ENCODE data around the gene HOXC11. TPM values are rescaled to one million over a fixed set of nuclear protein-coding genes. Genes with fewer than 3 reads are reported as not detected.

Gene HOXC11
- total RNA-seq, 1 experiment from 2014 or later, result 2.2 TPM

- no TSS peak for BruUV-seq (replicated peaks)
- Histone ChIP-seq H3K9me3 (no peaks in the 10 kb centered on the region), H3K27me3 (replicated peaks; ENCODE audit: control insufficient read depth, insufficient read depth, low read length) (no peaks in the 10 kb centered on the region; the same call in 1 of the 2 replicates), H3K4me1 (peaks cover 11% of the 10 kb centered on the region), H3K4me3 (ENCODE audit: low read depth, low read length) (no peak overlapping the region), H3K36me3 (ENCODE audit: control insufficient read depth, insufficient read depth, low read length) (no peaks in the 10 kb centered on the region)
- intact Hi-C loops (cut with micrococcal nuclease; ENCODE audit: unreplicated experiment), result no loop called here
- no peak overlapping the region for H3K27ac Mint-ChIP-seq (ENCODE audit: unreplicated experiment)
- H3K36me3 Mint-ChIP-seq (ENCODE audit: insufficient read depth, unreplicated experiment), result no peaks in the 10 kb centered on the region
- CTCF ChIA-PET, result no interaction called here
- no peak for DNase-seq
- POLR2A ChIA-PET, result no interaction called here
- no peak overlapping the region for H3K4me3 Mint-ChIP-seq (ENCODE audit: unreplicated experiment)
- H3K4me1 Mint-ChIP-seq (ENCODE audit: low read depth, unreplicated experiment), result peaks cover under 1% of the 10 kb centered on the region
- no peaks in the 10 kb centered on the region for H3K9me3 Mint-ChIP-seq (ENCODE audit: unreplicated experiment)
- peaks cover 18% of the 10 kb centered on the region for H3K27me3 Mint-ChIP-seq (ENCODE audit: insufficient read depth, unreplicated experiment)
- no peak for TF ChIP-seq CTCF (IDR thresholded peaks at IDR 0.05; ENCODE audit: insufficient read depth in 1 of 2, low read depth in 1 of 2, low read length in 1 of 2, severe bottlenecking in 1 of 2, unreplicated experiment in 1 of 2)
These were observed 44.7 kb upstream of the HOXC11 start for GRCh38 chr12:53928054-53928835.

- TF ChIP-seq CTCF (IDR thresholded peaks at IDR 0.05; ENCODE audit: insufficient read depth in 1 of 2, low read depth in 1 of 2, low read length in 1 of 2, severe bottlenecking in 1 of 2, unreplicated experiment in 1 of 2), result no peak
- no peaks in the 10 kb centered on the region for H3K9me3 ChIP-seq
- Mint-ChIP-seq H3K9me3 (ENCODE audit: unreplicated experiment) (no peaks in the 10 kb centered on the region), H3K4me3 (ENCODE audit: unreplicated experiment) (no peak overlapping the region), H3K36me3 (ENCODE audit: insufficient read depth, unreplicated experiment) (no peaks in the 10 kb centered on the region), H3K4me1 (ENCODE audit: low read depth, unreplicated experiment) (peaks cover 12% of the 10 kb centered on the region), H3K27ac (ENCODE audit: unreplicated experiment) (no peak overlapping the region), H3K27me3 (ENCODE audit: insufficient read depth, unreplicated experiment) (peaks cover 13% of the 10 kb centered on the region)
- no peak overlapping the region for H3K4me3 ChIP-seq (ENCODE audit: low read depth, low read length)
- H3K4me1 ChIP-seq, result peaks cover 12% of the 10 kb centered on the region
- CTCF ChIA-PET, result no interaction called here
- intact Hi-C loops (cut with micrococcal nuclease; ENCODE audit: unreplicated experiment), result no loop called here
- no peaks in the 10 kb centered on the region; the same call in 1 of the 2 replicates for H3K27me3 ChIP-seq (replicated peaks; ENCODE audit: control insufficient read depth, insufficient read depth, low read length)
- POLR2A ChIA-PET, result no interaction called here
- no peaks in the 10 kb centered on the region for H3K36me3 ChIP-seq (ENCODE audit: control insufficient read depth, insufficient read depth, low read length)
- BruUV-seq (replicated peaks), result no TSS peak
- DNase-seq, result no peak
These were observed 43.4 kb upstream of the HOXC11 start for GRCh38 chr12:53929527-53929926.

- no peak for TF ChIP-seq CTCF (IDR thresholded peaks at IDR 0.05; ENCODE audit: insufficient read depth in 1 of 2, low read depth in 1 of 2, low read length in 1 of 2, severe bottlenecking in 1 of 2, unreplicated experiment in 1 of 2)
- no peaks in the 10 kb centered on the region; the same call in 1 of the 2 replicates for H3K27me3 ChIP-seq (replicated peaks; ENCODE audit: control insufficient read depth, insufficient read depth, low read length)
These were observed 42.2 kb upstream of the HOXC11 start for GRCh38 chr12:53930591-53931255.

More at GRCh38 chr12:53930591-53931255, 42.2 kb upstream of the HOXC11 start:
- H3K9me3 ChIP-seq, result no peaks in the 10 kb centered on the region
- Mint-ChIP-seq H3K4me3 (ENCODE audit: unreplicated experiment) (no peak overlapping the region), H3K9me3 (ENCODE audit: unreplicated experiment) (no peaks in the 10 kb centered on the region), H3K27me3 (ENCODE audit: insufficient read depth, unreplicated experiment) (peaks cover 13% of the 10 kb centered on the region), H3K36me3 (ENCODE audit: insufficient read depth, unreplicated experiment) (no peaks in the 10 kb centered on the region), H3K4me1 (ENCODE audit: low read depth, unreplicated experiment) (peaks cover 12% of the 10 kb centered on the region), H3K27ac (ENCODE audit: unreplicated experiment) (no peak overlapping the region)
- BruUV-seq (replicated peaks), result no TSS peak
- H3K4me3 ChIP-seq (ENCODE audit: low read depth, low read length), result no peak overlapping the region
- POLR2A ChIA-PET, result no interaction called here
- DNase-seq, result no peak
- H3K4me1 ChIP-seq, result peaks cover 12% of the 10 kb centered on the region
- no peaks in the 10 kb centered on the region for H3K36me3 ChIP-seq (ENCODE audit: control insufficient read depth, insufficient read depth, low read length)
- intact Hi-C loops (cut with micrococcal nuclease; ENCODE audit: unreplicated experiment), result no loop called here
- CTCF ChIA-PET, result no interaction called here
